GM23338 (cell line): Measurements from ENCODE around the gene BRI3. TPM values are rescaled to one million over a fixed set of nuclear protein-coding genes. Genes with fewer than 3 reads are reported as not detected.

ENCODE experiments used
- ATAC-seq: fragments of 200-7000 bp; cut with Tn5 transposase; 3 replicates; pipeline ENCODE4 v1.9.1; 2020
- DNase-seq: peaks from one replicate; pipeline ENCODE4 v3.0.0-alpha.2; 2015; ENCODE audit warnings: low spot score
- H2AFZ ChIP-seq: fragments of 200-600 bp; sonication (generic); 2 replicates; pipeline ENCODE4 v1.8.0; 2016; ENCODE audit warnings: antibody characterized with exemption, mild to moderate bottlenecking, moderate library complexity
- H3F3A ChIP-seq: fragments of 200-600 bp; sonication (generic); replicated peaks from 2 replicates; pipeline ENCODE4 v1.8.0; 2017; ENCODE audit warnings: antibody characterized with exemption, mixed run types, low read depth
- H3K27ac ChIP-seq: fragments of 200-600 bp; sonication (generic); 2 replicates; pipeline ENCODE4 v1.6.1; 2016; ENCODE audit warnings: low read depth
- H3K27me3 ChIP-seq: fragments of 200-600 bp; sonication (generic); 2 replicates; pipeline ENCODE4 v1.8.0; 2016; ENCODE audit warnings: mild to moderate bottlenecking, mixed run types, moderate library complexity; ENCODE audit not compliant: insufficient read depth
- H3K36me3 ChIP-seq: fragments of 200-600 bp; sonication (generic); 2 replicates; pipeline ENCODE4 v1.8.0; 2016; ENCODE audit warnings: mild to moderate bottlenecking; ENCODE audit not compliant: insufficient read depth
- H3K4me1 ChIP-seq: fragments of 200-600 bp; sonication (generic); 2 replicates; pipeline ENCODE4 v1.8.0; 2016; ENCODE audit warnings: mild to moderate bottlenecking, moderate library complexity; ENCODE audit not compliant: insufficient read depth
- H3K4me2 ChIP-seq: fragments of 200-600 bp; sonication (generic); 2 replicates; pipeline ENCODE4 v1.7.1; 2017; ENCODE audit warnings: mixed run types
- H3K4me3 ChIP-seq: fragments of 200-600 bp; sonication (generic); 2 replicates; pipeline ENCODE4 v1.6.1; 2016; ENCODE audit warnings: mixed run types
- H3K79me2 ChIP-seq: fragments of 200-600 bp; sonication (generic); replicated peaks from 2 replicates; pipeline ENCODE4 v1.8.0; 2017; ENCODE audit warnings: mild to moderate bottlenecking; ENCODE audit not compliant: insufficient read depth
- H3K9me2 ChIP-seq: fragments of 200-600 bp; sonication (generic); 2 replicates; pipeline ENCODE4 v1.8.0; 2017; ENCODE audit not compliant: insufficient read depth
- H4K20me1 ChIP-seq: fragments of 200-600 bp; sonication (generic); replicated peaks from 2 replicates; pipeline ENCODE4 v1.8.0; 2017; ENCODE audit warnings: mild to moderate bottlenecking; ENCODE audit not compliant: insufficient read depth
- H3K27ac Mint-ChIP-seq: 2 replicates; pipeline ENCODE4 v1.8.0; 2020; ENCODE audit warnings: inconsistent platforms, mild to moderate bottlenecking, moderate library complexity, mixed read lengths
- H3K27me3 Mint-ChIP-seq: 3 replicates; pipeline ENCODE4 v1.8.0; 2022; ENCODE audit warnings: low read depth, mild to moderate bottlenecking, moderate library complexity, mixed read lengths, inconsistent platforms; ENCODE audit not compliant: insufficient read depth, poor library complexity
- H3K36me3 Mint-ChIP-seq: 3 replicates; pipeline ENCODE4 v1.8.0; 2021; ENCODE audit warnings: low read depth, mild to moderate bottlenecking, inconsistent platforms, moderate library complexity, mixed read lengths
- H3K4me1 Mint-ChIP-seq: 3 replicates; pipeline ENCODE4 v1.8.0; 2020; ENCODE audit warnings: mild to moderate bottlenecking, inconsistent platforms, mixed read lengths
- H3K4me3 Mint-ChIP-seq: 3 replicates; pipeline ENCODE4 v1.8.0; 2021; ENCODE audit warnings: moderate library complexity, mild to moderate bottlenecking, inconsistent platforms, mixed read lengths
- H3K9me3 Mint-ChIP-seq: 3 replicates; pipeline ENCODE4 v1.8.0; 2020; ENCODE audit warnings: moderate library complexity, mild to moderate bottlenecking, inconsistent platforms, mixed read lengths
- CREB1 ChIP-seq: fragments of 250-450 bp; sonication (Bioruptor Pico); IDR thresholded peaks from 2 replicates; pipeline ENCODE4 v1.5.0; 2020; ENCODE audit warnings: low read depth, mild to moderate bottlenecking, moderate library complexity
- EZH2 ChIP-seq: fragments of 200-600 bp; sonication (generic); IDR thresholded peaks from one replicate; pipeline ENCODE4 v1.8.0; 2017; ENCODE audit warnings: antibody characterized with exemption, mild to moderate bottlenecking, low read depth; ENCODE audit not compliant: unreplicated experiment
- EZH2phosphoT487 ChIP-seq: fragments of 200-600 bp; sonication (generic); IDR thresholded peaks from one replicate; pipeline ENCODE4 v1.8.1; 2018; ENCODE audit warnings: antibody characterized with exemption; ENCODE audit not compliant: unreplicated experiment
- JUNB ChIP-seq: IDR thresholded peaks from one replicate; pipeline ENCODE4 v1.6.1; 2016; ENCODE audit warnings: antibody characterized with exemption; ENCODE audit not compliant: unreplicated experiment
- NANOG ChIP-seq: IDR thresholded peaks from 2 replicates; pipeline ENCODE4 v1.6.1; 2016; ENCODE audit warnings: antibody characterized with exemption, borderline replicate concordance
- POLR2AphosphoS5 ChIP-seq: IDR thresholded peaks from 2 replicates; pipeline ENCODE4 v1.6.1; 2016; ENCODE audit warnings: antibody characterized with exemption, low read depth
- STAT1 ChIP-seq: IDR thresholded peaks from one replicate; pipeline ENCODE4 v1.6.1; 2016; ENCODE audit warnings: antibody characterized with exemption; ENCODE audit not compliant: unreplicated experiment
- ZNF114 ChIP-seq: fragments of 250-450 bp; sonication (Bioruptor Pico); IDR thresholded peaks from 2 replicates; pipeline ENCODE4 v1.5.0; 2020; ENCODE audit warnings: mild to moderate bottlenecking, moderate library complexity
- ZNF331 ChIP-seq: fragments of 250-450 bp; sonication (Bioruptor Pico); IDR thresholded peaks from 2 replicates; pipeline ENCODE4 v1.5.0; 2020; ENCODE audit warnings: low read depth, mild to moderate bottlenecking, moderate library complexity
- polyA plus RNA-seq: library from polyadenylated mRNA; unstranded; fragments of >200 nt; fragmentation: Nextera tagmentation; extraction: Ambion mirVana; gene quantifications from 2 replicates; pipeline ENCODE4 v1.2.1, GENCODE V29; 2016
- total RNA-seq: library from RNA; depleted of rRNA; stranded (reverse); fragments of >200 nt; shearing (Covaris generic); gene quantifications from 2 replicates; pipeline ENCODE4 v1.2.3, GENCODE V29; 2014
- TF ChIP-seq, protein P1 (sequence below), 2 experiments: fragments of 200-600 bp in 1 of 2; sonication (generic) in 1 of 2; conservative IDR thresholded peaks; 2 replicates each; pipeline versions ENCODE4 v1.5.1 to v1.6.1; 2016 to 2017; ENCODE audit warnings: antibody characterized with exemption in 2 of 2, low read depth in 2 of 2, mild to moderate bottlenecking in 2 of 2, moderate library complexity in 1 of 2
- TF ChIP-seq, protein P2 (sequence below): IDR thresholded peaks from one replicate; pipeline ENCODE4 v1.6.1; 2018; ENCODE audit warnings: antibody characterized with exemption; ENCODE audit not compliant: unreplicated experiment
- TF ChIP-seq, protein P3 (sequence below): fragments of 250-450 bp; sonication (Bioruptor Pico); IDR thresholded peaks from 2 replicates; pipeline ENCODE4 v1.5.0; 2020; ENCODE audit warnings: mild to moderate bottlenecking, moderate library complexity
- TF ChIP-seq, protein P4 (sequence below): IDR thresholded peaks from 2 replicates; pipeline ENCODE4 v1.6.1; 2016; ENCODE audit warnings: antibody characterized with exemption

BRI3 gene
- total and polyA plus RNA-seq, 2 experiments from 2014 or later = 21.7 to 66.1 TPM

DNA sequence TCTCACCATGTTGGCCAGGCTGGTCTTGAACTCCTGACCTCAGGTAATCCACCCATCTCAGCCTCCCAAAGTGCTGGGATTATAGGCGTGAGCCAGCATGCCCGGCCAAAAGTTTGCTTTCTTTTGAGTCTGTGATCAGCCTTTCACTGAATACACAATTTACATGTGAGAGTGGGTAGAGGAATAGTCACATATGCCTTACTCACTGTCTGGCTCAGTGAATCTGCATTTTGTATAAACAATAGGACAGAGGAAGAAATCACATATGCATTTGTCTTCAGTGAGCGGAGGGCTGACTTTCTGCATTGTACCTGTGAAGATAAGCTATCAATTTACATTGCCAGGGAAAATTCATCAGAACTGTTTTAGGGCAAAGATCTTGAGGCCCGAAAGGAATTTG lies 27.0 kb upstream of the BRI3 start:
- H3K9me2 ChIP-seq = no peaks in the 10 kb centered on the region
- no peak overlapping the region for H3K4me3 Mint-ChIP-seq
- no peak overlapping the region for H3K4me2 ChIP-seq
- TF ChIP-seq JUNB = no peak
- TF ChIP-seq, protein P1, sequence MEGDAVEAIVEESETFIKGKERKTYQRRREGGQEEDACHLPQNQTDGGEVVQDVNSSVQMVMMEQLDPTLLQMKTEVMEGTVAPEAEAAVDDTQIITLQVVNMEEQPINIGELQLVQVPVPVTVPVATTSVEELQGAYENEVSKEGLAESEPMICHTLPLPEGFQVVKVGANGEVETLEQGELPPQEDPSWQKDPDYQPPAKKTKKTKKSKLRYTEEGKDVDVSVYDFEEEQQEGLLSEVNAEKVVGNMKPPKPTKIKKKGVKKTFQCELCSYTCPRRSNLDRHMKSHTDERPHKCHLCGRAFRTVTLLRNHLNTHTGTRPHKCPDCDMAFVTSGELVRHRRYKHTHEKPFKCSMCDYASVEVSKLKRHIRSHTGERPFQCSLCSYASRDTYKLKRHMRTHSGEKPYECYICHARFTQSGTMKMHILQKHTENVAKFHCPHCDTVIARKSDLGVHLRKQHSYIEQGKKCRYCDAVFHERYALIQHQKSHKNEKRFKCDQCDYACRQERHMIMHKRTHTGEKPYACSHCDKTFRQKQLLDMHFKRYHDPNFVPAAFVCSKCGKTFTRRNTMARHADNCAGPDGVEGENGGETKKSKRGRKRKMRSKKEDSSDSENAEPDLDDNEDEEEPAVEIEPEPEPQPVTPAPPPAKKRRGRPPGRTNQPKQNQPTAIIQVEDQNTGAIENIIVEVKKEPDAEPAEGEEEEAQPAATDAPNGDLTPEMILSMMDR (conservative IDR thresholded peaks at IDR 0.05; ENCODE audit: low read depth in 2 of 2) = no peak
- no peak for TF ChIP-seq ZNF331 (CRISPR knock-in tag)
- no peak for TF ChIP-seq POLR2AphosphoS5
- no peak for TF ChIP-seq NANOG
- TF ChIP-seq ZNF114 = no peak
- TF ChIP-seq, protein P2, sequence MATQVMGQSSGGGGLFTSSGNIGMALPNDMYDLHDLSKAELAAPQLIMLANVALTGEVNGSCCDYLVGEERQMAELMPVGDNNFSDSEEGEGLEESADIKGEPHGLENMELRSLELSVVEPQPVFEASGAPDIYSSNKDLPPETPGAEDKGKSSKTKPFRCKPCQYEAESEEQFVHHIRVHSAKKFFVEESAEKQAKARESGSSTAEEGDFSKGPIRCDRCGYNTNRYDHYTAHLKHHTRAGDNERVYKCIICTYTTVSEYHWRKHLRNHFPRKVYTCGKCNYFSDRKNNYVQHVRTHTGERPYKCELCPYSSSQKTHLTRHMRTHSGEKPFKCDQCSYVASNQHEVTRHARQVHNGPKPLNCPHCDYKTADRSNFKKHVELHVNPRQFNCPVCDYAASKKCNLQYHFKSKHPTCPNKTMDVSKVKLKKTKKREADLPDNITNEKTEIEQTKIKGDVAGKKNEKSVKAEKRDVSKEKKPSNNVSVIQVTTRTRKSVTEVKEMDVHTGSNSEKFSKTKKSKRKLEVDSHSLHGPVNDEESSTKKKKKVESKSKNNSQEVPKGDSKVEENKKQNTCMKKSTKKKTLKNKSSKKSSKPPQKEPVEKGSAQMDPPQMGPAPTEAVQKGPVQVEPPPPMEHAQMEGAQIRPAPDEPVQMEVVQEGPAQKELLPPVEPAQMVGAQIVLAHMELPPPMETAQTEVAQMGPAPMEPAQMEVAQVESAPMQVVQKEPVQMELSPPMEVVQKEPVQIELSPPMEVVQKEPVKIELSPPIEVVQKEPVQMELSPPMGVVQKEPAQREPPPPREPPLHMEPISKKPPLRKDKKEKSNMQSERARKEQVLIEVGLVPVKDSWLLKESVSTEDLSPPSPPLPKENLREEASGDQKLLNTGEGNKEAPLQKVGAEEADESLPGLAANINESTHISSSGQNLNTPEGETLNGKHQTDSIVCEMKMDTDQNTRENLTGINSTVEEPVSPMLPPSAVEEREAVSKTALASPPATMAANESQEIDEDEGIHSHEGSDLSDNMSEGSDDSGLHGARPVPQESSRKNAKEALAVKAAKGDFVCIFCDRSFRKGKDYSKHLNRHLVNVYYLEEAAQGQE = no peak
- TF ChIP-seq, protein P3, sequence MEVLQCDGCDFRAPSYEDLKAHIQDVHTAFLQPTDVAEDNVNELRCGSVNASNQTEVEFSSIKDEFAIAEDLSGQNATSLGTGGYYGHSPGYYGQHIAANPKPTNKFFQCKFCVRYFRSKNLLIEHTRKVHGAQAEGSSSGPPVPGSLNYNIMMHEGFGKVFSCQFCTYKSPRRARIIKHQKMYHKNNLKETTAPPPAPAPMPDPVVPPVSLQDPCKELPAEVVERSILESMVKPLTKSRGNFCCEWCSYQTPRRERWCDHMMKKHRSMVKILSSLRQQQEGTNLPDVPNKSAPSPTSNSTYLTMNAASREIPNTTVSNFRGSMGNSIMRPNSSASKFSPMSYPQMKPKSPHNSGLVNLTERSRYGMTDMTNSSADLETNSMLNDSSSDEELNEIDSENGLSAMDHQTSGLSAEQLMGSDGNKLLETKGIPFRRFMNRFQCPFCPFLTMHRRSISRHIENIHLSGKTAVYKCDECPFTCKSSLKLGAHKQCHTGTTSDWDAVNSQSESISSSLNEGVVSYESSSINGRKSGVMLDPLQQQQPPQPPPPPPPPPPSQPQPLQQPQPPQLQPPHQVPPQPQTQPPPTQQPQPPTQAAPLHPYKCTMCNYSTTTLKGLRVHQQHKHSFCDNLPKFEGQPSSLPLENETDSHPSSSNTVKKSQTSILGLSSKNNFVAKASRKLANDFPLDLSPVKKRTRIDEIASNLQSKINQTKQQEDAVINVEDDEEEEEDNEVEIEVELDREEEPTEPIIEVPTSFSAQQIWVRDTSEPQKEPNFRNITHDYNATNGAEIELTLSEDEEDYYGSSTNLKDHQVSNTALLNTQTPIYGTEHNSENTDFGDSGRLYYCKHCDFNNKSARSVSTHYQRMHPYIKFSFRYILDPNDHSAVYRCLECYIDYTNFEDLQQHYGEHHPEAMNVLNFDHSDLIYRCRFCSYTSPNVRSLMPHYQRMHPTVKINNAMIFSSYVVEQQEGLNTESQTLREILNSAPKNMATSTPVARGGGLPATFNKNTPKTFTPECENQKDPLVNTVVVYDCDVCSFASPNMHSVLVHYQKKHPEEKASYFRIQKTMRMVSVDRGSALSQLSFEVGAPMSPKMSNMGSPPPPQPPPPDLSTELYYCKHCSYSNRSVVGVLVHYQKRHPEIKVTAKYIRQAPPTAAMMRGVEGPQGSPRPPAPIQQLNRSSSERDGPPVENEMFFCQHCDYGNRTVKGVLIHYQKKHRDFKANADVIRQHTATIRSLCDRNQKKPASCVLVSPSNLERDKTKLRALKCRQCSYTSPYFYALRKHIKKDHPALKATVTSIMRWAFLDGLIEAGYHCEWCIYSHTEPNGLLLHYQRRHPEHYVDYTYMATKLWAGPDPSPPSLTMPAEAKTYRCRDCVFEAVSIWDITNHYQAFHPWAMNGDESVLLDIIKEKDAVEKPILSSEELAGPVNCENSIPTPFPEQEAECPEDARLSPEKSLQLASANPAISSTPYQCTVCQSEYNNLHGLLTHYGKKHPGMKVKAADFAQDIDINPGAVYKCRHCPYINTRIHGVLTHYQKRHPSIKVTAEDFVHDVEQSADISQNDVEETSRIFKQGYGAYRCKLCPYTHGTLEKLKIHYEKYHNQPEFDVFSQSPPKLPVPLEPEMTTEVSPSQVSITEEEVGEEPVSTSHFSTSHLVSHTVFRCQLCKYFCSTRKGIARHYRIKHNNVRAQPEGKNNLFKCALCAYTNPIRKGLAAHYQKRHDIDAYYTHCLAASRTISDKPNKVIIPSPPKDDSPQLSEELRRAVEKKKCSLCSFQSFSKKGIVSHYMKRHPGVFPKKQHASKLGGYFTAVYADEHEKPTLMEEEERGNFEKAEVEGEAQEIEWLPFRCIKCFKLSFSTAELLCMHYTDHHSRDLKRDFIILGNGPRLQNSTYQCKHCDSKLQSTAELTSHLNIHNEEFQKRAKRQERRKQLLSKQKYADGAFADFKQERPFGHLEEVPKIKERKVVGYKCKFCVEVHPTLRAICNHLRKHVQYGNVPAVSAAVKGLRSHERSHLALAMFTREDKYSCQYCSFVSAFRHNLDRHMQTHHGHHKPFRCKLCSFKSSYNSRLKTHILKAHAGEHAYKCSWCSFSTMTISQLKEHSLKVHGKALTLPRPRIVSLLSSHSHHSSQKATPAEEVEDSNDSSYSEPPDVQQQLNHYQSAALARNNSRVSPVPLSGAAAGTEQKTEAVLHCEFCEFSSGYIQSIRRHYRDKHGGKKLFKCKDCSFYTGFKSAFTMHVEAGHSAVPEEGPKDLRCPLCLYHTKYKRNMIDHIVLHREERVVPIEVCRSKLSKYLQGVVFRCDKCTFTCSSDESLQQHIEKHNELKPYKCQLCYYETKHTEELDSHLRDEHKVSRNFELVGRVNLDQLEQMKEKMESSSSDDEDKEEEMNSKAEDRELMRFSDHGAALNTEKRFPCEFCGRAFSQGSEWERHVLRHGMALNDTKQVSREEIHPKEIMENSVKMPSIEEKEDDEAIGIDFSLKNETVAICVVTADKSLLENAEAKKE (CRISPR knock-in tag) = no peak
- TF ChIP-seq STAT1 = no peak
- TF ChIP-seq EZH2phosphoT487 = no peak
- TF ChIP-seq EZH2 = no peak
- TF ChIP-seq CREB1 (CRISPR knock-in tag) = no peak
- TF ChIP-seq, protein P4, sequence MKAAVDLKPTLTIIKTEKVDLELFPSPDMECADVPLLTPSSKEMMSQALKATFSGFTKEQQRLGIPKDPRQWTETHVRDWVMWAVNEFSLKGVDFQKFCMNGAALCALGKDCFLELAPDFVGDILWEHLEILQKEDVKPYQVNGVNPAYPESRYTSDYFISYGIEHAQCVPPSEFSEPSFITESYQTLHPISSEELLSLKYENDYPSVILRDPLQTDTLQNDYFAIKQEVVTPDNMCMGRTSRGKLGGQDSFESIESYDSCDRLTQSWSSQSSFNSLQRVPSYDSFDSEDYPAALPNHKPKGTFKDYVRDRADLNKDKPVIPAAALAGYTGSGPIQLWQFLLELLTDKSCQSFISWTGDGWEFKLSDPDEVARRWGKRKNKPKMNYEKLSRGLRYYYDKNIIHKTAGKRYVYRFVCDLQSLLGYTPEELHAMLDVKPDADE = no peak
- H3K79me2 ChIP-seq = peaks cover 11% of the 10 kb centered on the region
- H3K4me1 Mint-ChIP-seq = peaks cover 15% of the 10 kb centered on the region; the same call in 2 of the 3 replicates
- H3K36me3 Mint-ChIP-seq = no peaks in the 10 kb centered on the region; the same call in 2 of the 3 replicates
- H3K4me3 ChIP-seq = no peak overlapping the region
- ATAC-seq (no peak), DNase-seq (no peak)
- no peaks in the 10 kb centered on the region for H3K36me3 ChIP-seq
- H3K27me3 ChIP-seq = no peaks in the 10 kb centered on the region
- H3K9me3 Mint-ChIP-seq = no peaks in the 10 kb centered on the region
- peaks cover 14% of the 10 kb centered on the region; the same call in 1 of the 2 replicates for H3F3A ChIP-seq
- H2AFZ ChIP-seq = no peak overlapping the region
- H3K27ac Mint-ChIP-seq = no peak overlapping the region
- H3K27me3 Mint-ChIP-seq = peaks cover 7% of the 10 kb centered on the region
- peaks cover 6% of the 10 kb centered on the region; the same call in 1 of the 2 replicates for H4K20me1 ChIP-seq
- peak overlapping the region; percentile 26; the same call in 1 of the 2 replicates for H3K27ac ChIP-seq
- peaks cover 19% of the 10 kb centered on the region for H3K4me1 ChIP-seq
